ENCODE measurements around the gene DISP2.

The DISP2 gene

DNA sequence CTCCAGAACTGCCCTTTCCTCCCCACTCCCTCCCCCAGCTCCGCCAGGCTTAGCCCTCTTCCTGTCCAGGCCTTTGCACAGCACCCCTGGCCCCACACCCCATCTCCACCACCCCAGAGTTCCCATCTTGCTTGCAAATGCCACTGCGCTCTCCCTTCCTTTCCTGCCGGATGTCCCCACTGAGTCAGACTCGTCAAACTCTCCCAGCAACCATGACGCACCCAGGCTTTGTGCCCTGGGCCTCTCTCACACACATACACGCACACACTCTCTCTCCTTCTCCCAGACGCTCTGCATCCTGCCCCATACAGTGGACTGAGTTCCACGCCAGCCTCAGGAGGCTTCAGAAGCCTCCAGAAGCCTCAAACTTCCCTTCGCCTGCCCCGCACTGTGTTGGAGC lies 14.5 kb upstream of the DISP2 start:
- DNase-seq: no peak

GRCh38 chr15:40344217-40344616 lies 13.8 kb upstream of the DISP2 start:
- DNase-seq: no peak

DNA sequence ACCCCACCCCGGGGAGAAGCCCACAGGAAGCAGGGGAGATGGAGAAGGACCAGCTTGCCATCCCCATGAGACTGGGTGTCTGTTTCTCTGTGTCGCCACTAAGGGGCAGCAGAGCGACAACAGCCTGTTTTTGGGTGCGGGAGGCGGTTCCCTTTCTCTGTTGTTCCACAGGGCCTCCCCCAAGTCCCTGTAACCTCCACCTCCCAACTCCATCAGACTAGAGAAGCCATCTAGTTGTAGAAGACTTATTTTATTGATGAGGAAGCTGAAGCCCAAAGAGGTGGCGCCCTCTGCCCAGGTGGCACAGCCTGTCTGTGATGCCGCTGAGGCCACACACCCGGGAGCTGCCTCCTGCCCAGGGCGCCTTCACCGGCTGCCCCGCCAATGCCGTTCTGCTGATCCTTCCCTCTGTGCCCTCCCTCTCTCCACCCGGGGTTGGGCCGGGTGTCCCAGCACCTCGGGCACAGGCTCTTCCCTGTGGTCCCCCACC lies 13.3 kb upstream of the DISP2 start:
- no peak for DNase-seq

DNA sequence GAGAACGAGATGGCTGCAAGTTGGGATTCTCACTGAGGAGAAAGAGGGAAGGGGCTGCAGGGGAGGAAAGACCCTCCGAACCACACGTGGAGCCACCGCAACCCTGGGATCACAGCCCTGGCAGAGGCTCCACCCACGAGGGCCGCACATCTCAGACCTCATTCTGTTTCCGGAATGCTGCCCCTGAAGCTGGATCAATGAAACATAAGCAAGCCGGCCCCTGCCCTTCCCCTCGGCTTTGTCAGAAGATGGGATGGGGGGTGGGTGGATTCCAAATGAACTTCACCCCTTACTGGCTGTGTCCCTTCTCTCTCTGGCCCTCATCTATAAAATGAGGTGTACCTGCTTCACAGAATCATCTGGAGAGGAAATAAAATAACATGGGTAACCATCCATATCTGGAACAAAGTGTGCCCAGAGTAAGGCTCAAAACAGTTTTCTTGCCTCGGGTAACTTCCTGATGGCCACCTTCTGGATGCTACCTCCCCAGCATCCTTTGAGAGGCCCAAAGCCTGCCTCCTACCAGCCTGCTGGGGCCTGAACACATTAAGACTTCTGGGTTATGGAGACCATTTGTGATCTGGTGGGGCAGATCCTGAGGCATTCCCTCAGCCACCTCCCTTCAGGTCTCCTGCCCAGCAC lies 12.7 kb upstream of the DISP2 start:
- DNase-seq: no peak

GRCh38 chr15:40345867-40346578 lies 12.0 kb upstream of the DISP2 start:
- DNase-seq: no peak

GRCh38 chr15:40346579-40347558 lies 11.2 kb upstream of the DISP2 start:
- no peak for DNase-seq

- no peak for DNase-seq
These were observed 10.2 kb upstream of the DISP2 start for GRCh38 chr15:40347559-40348473.

GRCh38 chr15:40348474-40348870 lies 9.5 kb upstream of the DISP2 start:
- no peak for DNase-seq

GRCh38 chr15:40349163-40349562 lies 8.9 kb upstream of the DISP2 start:
- DNase-seq: no peak

DNA sequence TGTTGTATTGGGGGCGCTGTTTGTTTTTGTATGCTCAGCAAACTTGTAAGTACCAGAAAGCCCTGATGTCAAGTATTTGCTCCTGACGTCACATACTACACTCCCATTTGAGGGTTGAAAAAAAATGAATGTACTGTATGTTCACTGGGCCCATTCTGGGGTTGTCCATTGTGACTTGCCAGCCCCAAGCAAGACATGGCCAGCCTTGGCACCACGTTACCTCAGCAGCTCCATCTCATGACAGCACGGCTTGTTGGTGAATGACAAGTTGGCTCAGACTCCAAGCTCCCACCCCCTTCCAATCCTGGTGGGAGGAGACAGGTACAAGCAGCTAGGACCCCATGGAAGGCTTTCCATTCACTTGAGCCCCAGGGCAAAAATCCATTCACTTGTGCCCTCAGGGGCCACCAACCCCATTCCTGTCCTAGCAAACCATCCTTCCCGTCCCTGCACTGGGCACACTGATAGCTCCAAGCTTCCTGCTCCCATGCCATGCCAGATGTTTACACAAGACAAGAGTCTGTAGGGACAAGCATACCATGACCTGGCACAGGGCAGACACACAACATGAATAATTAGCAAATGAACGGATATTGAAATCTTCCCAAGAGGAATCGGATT lies 5.6 kb upstream of the DISP2 start:
- no peak for DNase-seq

GRCh38 chr15:40353697-40354096 lies 4.3 kb upstream of the DISP2 start:
- no peak for DNase-seq

DNA sequence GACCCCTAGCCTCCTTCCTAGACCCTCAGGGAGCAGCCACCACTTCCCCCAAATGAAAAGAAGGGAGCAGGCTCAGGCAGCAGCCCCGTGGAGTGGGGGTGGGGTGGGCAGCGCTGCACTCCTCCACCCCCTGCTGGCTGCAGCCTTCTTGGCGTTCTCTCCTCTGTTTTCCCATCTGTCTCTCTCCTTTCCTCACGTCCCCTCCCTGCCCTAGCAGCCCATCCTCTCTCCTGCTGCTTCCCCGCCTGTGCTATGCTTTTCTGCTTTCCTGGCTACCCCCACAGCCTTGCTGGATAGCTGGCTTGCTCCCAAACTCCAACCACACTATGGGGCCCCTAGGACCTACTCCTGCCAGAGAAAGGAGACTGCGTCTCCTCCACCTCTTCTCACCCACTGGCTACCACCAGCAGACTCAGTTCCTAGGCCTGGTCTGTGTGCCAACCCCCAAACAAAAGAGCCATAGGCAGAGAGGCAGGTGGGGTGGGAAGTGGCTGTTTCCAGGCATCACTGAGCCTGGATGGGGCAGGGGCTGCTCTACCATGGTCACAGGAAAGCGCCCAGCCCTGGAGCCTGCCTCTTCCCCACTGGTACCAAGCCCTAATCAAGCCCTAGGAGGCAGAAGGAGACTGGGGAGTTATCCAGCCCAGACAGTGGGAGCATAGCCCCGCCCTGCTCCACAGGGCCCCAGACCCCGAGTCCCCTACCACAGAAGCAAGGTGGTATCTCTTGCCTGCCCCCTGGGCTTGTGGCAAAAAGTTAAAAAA lies 3.4 kb upstream of the DISP2 start:
- no peak for DNase-seq

- DNase-seq: no peak
These were observed 1.9 kb upstream of the DISP2 start for GRCh38 chr15:40355976-40356585.

DNA sequence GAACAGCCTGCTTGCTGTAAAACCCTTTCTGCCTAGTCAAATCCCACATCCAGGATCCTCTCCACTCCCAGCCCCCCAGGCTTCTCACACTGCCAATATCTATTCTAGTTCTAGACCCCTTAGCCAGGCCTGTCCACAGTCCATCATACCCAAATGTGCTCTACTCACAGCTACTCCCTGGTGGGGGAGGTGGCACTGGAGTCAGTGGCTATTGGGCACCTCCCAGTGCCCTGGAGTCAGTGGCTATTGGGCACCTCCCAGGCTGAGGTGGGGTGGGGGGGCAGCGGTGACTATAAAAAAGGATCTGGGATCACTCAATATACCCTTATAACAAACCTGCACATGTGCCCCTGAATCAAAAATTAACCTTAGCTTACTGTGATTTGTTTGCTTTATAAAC lies 773 bp upstream of the DISP2 start:
- DNase-seq: no peak

DNA sequence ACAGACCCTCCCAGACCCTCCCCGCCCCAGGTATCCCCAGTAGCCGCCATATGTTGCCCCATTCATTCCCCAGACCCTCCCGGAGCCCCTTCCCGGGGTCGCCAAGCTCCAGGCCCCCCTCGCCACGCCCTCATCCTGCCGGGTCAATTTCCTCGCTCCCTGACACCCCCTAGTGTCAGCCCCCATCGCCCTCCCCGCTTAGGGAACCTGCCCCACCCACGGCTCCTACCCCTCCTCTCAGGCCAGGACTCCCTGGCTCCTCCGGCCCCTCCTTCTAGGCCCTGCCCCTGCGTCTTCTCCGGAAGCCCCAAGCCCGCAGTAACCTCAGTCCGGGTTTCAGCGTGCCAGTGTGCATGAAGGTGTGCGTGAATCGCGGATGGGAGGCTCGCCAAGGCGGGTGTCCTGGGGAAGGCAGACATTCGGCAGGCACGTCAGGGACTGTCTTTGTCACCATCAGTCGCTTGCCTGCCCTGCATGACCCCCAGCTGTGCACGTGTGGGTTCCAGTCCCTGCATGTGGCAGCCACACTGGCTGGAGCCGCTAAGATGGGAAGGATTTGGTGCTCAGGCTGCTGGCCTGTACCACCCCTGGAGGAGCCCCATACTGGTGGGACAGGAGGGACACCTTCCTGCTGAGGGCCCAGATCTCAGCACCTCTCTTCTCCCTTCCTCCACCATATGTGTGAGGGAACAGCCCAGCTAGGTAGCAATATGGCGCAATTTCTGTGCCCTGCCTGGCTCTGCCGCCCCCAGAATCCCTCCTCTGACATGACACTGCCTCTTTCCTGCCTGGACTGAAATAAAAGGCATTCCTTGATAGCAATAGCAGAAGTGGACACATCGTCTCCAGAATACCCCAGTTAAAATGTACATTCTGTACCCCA lies 693 bp downstream of the DISP2 start:
- DNase-seq: no peak

GRCh38 chr15:40360015-40360414 lies 2.0 kb downstream of the DISP2 start:
- DNase-seq: no peak

GRCh38 chr15:40361640-40362039 lies 3.6 kb downstream of the DISP2 start:
- DNase-seq: no peak

DNA sequence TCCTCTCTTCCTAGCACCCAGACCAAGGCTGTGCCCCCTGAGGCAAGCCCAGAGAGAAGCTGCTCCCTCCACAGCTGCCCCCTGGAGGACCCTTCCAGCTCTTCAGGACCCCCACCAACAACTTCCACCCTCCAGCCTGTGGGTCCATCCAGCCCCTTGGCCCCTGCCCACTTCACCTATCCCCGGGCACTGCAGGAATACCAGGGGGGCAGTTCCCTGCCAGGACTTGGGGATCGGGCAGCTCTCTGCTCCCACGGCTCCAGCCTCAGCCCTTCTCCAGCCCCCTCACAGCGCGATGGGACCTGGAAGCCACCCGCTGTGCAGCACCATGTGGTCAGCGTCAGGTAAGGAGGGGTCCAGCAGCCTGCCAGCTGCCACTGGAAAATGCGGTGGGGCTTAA lies 5.6 kb downstream of the DISP2 start:
- DNase-seq: no peak

- no peak for DNase-seq
These were observed 6.2 kb downstream of the DISP2 start for GRCh38 chr15:40364251-40364650.

DNA sequence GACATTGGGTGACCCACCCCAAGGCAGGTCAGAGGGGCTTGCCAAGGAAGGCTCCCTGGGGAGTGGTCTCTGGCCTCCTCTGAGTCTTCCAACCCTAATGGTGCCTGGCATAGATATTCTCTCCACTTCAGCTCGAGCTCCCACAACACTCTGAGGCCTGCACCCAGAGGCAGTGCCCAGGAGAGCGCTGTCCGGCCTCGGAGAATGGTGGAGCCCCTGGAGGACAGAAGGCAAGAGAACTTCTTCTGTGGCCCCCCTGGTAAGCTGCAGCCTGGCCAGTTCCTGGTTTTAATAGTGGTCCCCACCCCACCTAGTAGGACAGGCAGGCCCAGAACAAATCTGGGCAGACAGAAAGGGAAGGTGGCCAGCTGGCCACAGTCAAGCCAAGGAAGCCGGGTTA lies 7.0 kb downstream of the DISP2 start:
- DNase-seq: no peak

All from GOT3 (cell line).